ENCODE results near the gene TMEM229A.

DNA sequence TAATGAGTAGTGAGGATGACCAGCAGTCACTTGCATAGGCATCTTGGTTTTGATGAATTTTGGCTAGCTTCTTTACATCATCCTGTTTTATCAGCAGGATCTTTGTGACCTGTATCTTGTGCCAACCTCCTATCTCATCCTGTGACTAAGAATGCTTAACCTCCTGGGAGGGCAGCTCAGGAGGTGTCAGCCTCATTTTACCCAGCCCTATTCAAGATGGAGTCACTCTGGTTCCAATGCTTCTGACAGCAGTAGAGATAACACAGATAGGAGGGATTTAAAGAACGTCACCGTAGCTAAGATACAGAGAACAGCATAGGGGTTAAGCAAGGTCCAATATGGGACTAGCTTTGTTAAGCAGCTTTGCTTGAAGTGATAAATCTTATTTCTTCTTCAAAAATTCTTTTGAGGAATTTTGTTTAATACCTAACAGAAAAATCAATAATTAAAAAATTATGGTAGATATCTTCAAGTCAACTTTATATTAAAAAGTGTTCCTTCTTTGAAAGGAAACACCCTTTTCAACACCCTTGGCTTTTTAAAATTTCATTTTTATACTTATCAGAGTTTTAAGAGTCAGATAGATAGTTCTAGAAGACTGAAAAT is 39.9 kb downstream of the TMEM229A start:
- TF ChIP-seq, protein P1, sequence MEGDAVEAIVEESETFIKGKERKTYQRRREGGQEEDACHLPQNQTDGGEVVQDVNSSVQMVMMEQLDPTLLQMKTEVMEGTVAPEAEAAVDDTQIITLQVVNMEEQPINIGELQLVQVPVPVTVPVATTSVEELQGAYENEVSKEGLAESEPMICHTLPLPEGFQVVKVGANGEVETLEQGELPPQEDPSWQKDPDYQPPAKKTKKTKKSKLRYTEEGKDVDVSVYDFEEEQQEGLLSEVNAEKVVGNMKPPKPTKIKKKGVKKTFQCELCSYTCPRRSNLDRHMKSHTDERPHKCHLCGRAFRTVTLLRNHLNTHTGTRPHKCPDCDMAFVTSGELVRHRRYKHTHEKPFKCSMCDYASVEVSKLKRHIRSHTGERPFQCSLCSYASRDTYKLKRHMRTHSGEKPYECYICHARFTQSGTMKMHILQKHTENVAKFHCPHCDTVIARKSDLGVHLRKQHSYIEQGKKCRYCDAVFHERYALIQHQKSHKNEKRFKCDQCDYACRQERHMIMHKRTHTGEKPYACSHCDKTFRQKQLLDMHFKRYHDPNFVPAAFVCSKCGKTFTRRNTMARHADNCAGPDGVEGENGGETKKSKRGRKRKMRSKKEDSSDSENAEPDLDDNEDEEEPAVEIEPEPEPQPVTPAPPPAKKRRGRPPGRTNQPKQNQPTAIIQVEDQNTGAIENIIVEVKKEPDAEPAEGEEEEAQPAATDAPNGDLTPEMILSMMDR (IDR thresholded peaks at IDR 0.05), result no peak
- TF ChIP-seq POLR2A (IDR thresholded peaks at IDR 0.05), result no peak
